Fibroblast of skin of right quadriceps (primary cell): Measurements from ENCODE around the gene SLC25A43.
"Not testable (repeated sequence)": the region's sequence is repeated elsewhere in the genome, so short reads cannot be mapped to it uniquely, and the experiment has no call there.

Experiments used
- DNase-seq: peaks from one replicate; pipeline ENCODE4 v3.0.0-alpha.2; 2013

SLC25A43 gene

GRCh38 chrX:119410027-119410819 lies 11.1 kb downstream of the SLC25A43 start:
- peak; percentile 53 for DNase-seq

GRCh38 chrX:119410854-119411253 lies 11.7 kb downstream of the SLC25A43 start:
- DNase-seq: no peak

DNA sequence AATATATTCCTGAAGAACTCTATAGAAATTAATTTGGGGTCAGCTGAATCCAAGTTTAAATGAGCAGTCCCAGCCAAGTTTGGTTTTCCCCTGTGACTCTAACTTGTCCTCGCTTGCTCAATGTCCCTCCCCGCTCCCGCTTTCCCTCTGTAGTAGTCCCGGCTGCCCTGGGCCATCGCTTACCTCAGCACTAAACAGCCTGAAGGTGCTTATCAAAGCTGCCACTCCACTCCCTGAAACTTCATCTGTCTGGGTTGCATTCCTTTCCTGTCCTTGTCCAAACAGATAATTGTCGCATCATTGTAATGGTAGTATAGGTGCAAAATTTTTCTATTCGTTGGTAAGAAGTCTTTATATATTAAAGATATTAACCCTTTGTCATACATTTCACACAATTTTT lies 12.8 kb downstream of the SLC25A43 start:
- no peak for DNase-seq

- DNase-seq: no peak
Measured at GRCh38 chrX:119417376-119417775, 18.2 kb downstream of the SLC25A43 start.

DNA sequence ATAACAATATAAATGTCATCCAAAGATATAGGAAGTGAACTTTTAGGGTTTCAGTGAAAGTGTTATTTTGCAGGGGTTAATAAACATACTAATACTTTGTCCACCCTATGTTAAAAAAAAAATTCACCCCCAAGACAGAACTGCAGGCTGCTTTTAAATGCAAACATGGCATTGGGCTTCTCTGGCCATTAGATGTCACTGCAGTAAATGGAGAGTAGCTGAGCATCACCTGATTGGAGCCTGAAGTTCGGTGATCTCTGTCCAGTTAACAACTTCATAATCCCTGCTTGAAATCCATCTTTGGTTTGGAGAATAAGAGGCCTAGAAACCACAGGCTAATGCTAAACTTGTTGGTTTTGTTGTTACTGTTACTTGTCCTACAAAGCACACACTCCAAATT lies 18.7 kb downstream of the SLC25A43 start:
- DNase-seq: no peak

- DNase-seq: no peak
Measured at GRCh38 chrX:119419146-119419545, 20.0 kb downstream of the SLC25A43 start.

DNA sequence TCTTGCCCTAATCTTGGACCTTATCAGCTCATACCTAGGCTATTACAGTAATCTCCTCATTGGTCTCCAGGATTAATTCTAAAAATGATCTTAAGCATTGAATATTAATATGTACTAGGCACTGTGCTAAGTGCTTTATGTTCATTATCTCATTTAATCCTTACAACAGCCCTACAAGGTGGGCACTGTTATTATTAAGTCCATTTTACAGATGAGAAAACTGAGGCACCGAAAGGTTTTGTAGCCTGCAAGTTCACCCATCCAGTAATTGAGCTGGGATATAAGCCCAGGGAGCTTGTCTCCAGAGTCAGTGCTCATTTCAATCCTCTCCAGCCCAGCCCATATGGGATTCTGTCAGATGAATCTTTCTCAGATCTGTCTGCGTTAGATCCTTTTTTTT lies 20.8 kb downstream of the SLC25A43 start:
- no peak for DNase-seq

DNA sequence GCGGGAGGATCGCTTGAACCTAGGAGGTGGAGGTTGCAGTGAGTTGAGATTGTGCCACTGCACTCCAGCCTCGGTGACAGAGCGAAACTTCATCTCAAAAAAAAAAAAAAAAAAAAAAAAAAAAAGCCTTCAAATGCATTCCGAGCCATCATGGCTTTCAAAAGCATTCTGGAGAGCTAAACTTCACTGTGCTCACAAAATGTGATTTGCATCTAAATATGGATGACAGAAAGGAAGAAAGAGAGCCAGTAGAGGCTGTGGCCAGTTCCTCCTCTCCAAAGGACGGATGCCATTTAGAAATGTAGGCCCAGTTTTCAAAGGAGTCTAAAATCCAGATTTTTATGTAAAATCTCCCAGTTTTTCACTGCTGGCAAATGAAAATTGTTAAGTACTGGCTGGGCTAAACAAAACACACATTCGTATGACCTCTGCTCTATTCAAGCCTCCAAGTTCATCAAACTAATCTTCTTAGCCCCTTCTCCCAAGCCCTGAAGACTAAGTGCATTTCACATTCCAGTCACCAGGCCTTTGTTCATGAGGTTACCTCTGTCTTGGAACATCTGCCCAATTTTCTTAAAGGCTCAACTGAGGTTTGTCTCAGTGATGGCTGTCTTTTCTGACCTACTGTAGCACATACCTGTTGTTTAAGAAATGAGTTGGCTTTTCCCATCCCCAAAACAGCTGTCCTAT lies 22.0 kb downstream of the SLC25A43 start:
- no peak for DNase-seq

DNA sequence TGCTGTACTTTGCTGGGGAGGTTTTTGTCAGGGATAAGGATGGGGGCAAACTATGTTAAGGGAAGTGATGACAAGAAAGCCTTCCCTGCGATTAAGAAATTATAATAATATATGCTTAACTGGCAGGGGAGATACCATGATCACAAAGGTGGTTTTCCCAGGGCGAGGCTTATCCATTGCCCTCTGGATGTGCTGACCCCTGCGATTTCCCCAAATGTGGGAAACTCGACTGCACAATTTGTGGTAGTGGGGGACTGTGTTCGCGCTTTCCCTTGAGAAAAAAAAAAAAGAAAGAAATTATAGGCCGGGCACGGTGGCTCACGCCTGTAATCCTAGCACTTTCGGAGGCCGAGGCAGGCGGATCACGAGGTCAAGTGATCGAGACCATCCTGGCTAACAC lies 24.5 kb downstream of the SLC25A43 start:
- no peak for DNase-seq

DNA sequence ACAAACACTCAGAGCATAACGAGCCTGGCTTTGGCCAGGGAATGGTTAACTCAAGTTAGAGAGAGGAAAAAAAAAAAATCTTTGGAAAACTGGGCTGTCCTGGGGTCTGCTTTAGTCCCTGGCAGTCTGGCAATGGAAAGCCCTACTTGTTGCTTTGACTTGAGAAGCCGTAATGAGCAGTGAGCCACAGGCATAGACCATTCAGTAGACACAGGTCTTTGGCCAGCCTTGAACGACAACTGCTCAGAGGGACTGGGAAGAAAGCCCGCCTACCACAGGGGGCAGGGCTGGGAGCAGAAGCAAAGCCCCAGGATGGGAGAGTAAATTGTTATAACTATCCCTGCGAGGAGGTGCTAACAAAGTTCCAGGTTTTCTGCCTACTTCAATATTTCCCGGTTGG lies 25.9 kb downstream of the SLC25A43 start:
- no peak for DNase-seq

DNA sequence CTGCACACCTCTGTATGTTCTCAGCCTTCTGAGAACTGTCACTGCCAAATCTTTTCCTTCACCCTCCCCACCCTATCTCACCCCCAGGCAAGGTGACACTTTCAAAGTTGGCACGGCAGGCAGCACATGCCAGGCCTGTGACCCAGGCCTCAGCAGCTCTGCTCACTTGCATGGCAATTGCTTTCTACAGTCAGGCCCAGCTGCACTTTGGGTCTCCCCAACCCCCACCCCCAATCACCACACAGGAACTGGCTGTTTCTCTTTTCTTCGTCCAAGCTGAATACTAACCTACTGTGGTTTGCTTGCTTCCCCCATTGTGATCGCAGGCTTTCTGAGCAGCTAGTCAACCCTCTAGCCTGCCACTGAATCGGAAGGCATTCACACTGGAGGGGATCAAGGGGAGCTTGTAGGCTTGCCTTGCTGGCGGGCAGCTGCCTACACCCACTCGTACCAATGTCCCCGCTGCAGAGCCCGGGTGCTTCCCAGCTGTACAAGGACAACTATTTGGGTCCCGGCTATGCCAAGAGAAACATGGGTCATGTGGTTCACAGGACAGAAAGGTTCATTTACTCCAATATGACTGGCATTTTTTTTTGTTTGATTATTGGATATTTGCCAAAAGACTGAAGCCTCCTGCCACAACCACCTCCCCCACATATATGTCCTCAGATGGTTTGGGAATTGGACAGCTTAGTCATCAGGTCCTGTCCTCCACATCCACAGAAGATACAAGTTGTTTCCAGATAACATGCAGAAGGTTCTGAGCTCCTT lies 28.1 kb downstream of the SLC25A43 start:
- DNase-seq: peak; percentile 42

- no peak for DNase-seq
Measured at GRCh38 chrX:119427795-119428185, 28.7 kb downstream of the SLC25A43 start.

- peak; percentile 14 for DNase-seq
Measured at GRCh38 chrX:119429471-119429870, 30.3 kb downstream of the SLC25A43 start.

DNA sequence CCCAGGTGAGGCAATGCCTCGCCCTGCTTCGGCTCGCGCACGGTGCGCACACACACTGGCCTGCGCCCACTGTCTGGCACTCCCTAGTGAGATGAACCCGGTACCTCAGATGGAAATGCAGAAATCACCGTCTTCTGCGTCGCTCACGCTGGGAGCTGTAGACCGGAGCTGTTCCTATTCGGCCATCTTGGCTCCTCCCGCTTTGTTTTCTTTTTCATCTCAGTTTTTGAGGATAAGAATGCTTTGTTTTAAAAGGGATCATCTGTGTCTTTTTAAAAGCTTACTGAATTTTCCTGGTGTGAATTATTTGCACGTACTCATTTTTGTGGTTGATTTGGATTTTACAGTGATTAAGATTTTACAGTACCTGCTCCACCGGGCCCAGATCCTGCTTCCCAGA lies 42.2 kb downstream of the SLC25A43 start:
- not testable (repeated sequence) for DNase-seq

- DNase-seq: no peak
Measured at GRCh38 chrX:119442286-119442685, 43.1 kb downstream of the SLC25A43 start.

DNA sequence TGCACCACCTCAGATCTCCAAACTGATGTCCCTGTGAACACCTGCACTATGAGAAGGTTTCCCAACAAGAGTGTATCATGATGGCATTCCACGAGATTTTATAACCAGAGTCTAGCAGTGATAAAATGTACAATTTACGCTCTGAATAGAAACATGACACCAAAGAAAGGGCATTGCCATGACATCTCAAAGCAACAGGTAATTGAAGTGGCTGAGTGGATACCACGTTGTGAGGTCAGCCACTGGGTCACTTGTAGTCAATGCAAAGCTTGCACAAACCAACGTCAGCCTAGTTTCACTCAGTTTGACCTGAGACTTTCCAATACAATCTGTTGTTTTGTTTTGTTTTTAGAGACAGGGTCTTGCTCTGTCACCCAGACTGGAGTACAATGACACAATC lies 54.1 kb downstream of the SLC25A43 start:
- no peak for DNase-seq

DNA sequence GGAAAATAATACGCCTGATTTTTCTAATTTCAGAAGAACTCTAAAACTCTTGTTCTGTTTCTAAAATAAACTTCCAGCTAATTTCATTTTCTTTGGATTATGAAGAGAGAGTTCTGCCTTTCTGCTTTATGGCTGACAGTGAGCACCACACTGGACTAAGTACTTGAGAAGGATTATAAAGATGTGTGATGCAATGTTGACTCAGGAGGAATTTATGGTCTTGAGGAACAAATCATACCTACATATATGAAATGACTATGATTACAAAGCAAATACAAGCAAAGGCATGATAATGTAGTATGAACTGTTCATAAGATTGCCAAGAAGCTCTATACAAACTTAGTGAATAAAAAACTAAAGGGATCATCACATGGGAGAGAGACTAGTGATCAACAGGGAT lies 56.1 kb downstream of the SLC25A43 start:
- peak; percentile 46 for DNase-seq

DNA sequence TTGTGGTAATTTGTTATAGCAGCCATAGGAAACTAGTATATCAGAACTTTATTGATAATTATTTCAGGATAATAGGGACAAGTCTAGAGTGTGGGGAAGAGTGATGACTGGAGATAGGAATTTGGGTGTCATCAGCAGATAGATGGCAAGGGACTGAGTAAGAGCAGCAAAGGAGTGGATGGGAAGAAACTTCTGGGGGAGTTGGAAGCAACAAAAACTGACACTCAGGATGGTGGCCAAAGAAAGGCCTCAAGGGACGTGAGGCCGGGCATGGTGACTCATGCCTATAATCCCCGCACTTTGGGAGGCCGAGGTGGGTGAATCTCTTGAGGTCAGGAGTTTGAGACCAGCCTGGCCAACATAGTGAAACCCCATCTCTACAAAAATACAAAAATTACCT lies 60.0 kb downstream of the SLC25A43 start:
- DNase-seq: peak; percentile 21

DNA sequence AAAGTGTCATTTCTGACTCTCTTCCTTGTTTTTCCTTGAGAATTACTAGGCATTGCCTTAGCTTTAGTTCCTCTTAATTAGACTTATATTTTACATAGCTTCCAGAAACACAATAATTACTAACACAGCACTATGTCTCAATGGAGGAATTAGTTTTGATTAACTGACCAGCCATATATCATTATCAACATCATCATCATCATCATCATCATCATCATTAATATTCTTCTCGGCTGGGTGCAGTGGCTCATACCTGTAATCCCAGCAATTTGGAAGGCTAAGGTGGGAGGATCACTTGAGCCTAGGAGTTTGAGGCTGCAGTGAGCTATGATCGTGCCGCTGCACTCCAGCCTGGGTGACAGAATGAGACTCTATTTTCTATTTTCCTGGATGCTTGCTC lies 66.4 kb downstream of the SLC25A43 start:
- DNase-seq: no peak

GRCh38 chrX:119466970-119467369 lies 67.8 kb downstream of the SLC25A43 start:
- DNase-seq: no peak

DNA sequence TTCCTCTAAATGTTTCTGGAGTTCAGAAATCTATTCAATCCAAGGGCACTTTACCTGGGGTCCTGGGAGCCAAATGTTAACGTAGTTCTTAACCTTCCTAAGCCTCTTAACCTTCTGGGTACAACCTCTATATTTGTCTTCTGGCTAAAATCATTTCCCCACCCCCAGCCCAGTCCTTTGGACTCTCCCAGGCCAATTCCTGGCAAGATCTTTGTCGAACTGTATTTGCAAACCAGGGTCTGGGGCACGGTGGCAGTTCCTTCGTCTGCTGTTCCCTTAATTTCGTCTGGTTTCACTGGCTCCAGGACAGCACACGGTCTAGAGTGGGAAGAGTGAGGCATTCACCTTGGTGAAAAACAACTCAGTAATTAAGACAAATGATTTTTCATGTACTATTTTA lies 68.3 kb downstream of the SLC25A43 start:
- DNase-seq: no peak

- peak; percentile 74 for DNase-seq
Measured at GRCh38 chrX:119467842-119468550, 68.9 kb downstream of the SLC25A43 start, which contains the start of gene SLC25A5. Gene SLC25A5, plus strand, starts transcription at chrX:119468444. Its CDS starts 72 bp downstream, at chrX:119468516.
